BJ (cell line): ENCODE measurements around the gene LSM14B. TPM values are rescaled to one million over a fixed set of nuclear protein-coding genes. Genes with fewer than 3 reads are reported as not detected.
A peak's percentile ranks its signal among the peaks of the same experiment; 100 is the strongest.

Experiments
- CTCF ChIA-PET: fragments of 350-600 bp; formaldehyde crosslinking; extraction: SDS; loops from one replicate; lab custom pipeline; 2021; ENCODE audit warnings: antibody characterized with exemption, inconsistent platforms; lab: Yijun Ruan, JAX
- POLR2A ChIA-PET: fragments of 300-600 bp; sonication (Branson Sonifier 250); formaldehyde crosslinking; extraction: SDS; loops from one replicate; lab custom pipeline; 2021; ENCODE audit warnings: antibody characterized with exemption; lab: Charles Lee
- DNase-seq: peaks from one replicate; pipeline ENCODE4 v3.0.0-alpha.2; 2011; ENCODE audit warnings: low read depth
- H3K27me3 ChIP-seq: 2 replicates; pipeline ENCODE4 v1.6.0; 2011; ENCODE audit warnings: low read length; ENCODE audit not compliant: control insufficient read depth, insufficient read depth
- H3K36me3 ChIP-seq: 2 replicates; pipeline ENCODE4 v1.5.1; 2011; ENCODE audit warnings: low read length; ENCODE audit not compliant: control insufficient read depth, insufficient read depth
- H3K4me3 ChIP-seq: 2 replicates; pipeline ENCODE4 v1.5.1; 2011; ENCODE audit warnings: low read depth, mild to moderate bottlenecking, control low read depth, low read length
- CTCF ChIP-seq: IDR thresholded peaks from 2 replicates; pipeline ENCODE4 v1.5.1; 2011; ENCODE audit warnings: low read depth, mild to moderate bottlenecking, control low read depth, inconsistent platforms, low read length, moderate library complexity; ENCODE audit not compliant: insufficient read depth
- polyA plus RNA-seq: library from polyadenylated mRNA; depleted of rRNA; stranded (reverse); fragments of >200 nt; gene quantifications from 2 replicates; pipeline ENCODE4 v1.2.3, GENCODE V29; 2011

Gene LSM14B
- polyA plus RNA-seq, 1 experiment, result 48.2 TPM

- Histone ChIP-seq H3K36me3 (peaks cover 33% of the 10 kb centered on the region), H3K4me3 (no peak overlapping the region), H3K27me3 (no peaks in the 10 kb centered on the region)
- TF ChIP-seq CTCF, result no peak
- ChIA-PET CTCF (interaction anchor here (3.2 kb wide), 1 partner anchor 114 kb away, joined by 12 read pairs; no protein-coding TSS in a partner anchor), POLR2A (no interaction called here)
- DNase-seq, result no peak
Observed at GRCh38 chr20:62139636-62140035, 17.4 kb downstream of the LSM14B start.

- POLR2A ChIA-PET, result no interaction called here
- no peak for TF ChIP-seq CTCF
- no peak for DNase-seq
- H3K36me3 ChIP-seq, result peaks cover 27% of the 10 kb centered on the region
- H3K4me3 ChIP-seq, result no peak overlapping the region
- CTCF ChIA-PET, result interaction anchor here (0.7 to 3.2 kb wide), 4 partner anchors 72 to 130 kb away, joined by 3 to 12 read pairs (median 8); no protein-coding TSS in a partner anchor
- no peaks in the 10 kb centered on the region for H3K27me3 ChIP-seq
Observed at GRCh38 chr20:62141043-62141396, 18.7 kb downstream of the LSM14B start.

GRCh38 chr20:62141397-62142251 is 19.3 kb downstream of the LSM14B start:
- CTCF ChIA-PET, result interaction anchor here (0.7 to 3.2 kb wide), 4 partner anchors 73 to 131 kb away, joined by 3 to 12 read pairs (median 8); no protein-coding TSS in a partner anchor
- POLR2A ChIA-PET, result no interaction called here
- DNase-seq, result no peak
- TF ChIP-seq CTCF, result peak; percentile 43
- peaks cover 25% of the 10 kb centered on the region for H3K36me3 ChIP-seq
- H3K27me3 ChIP-seq, result no peaks in the 10 kb centered on the region
- H3K4me3 ChIP-seq, result peak overlapping the region; percentile 69

GRCh38 chr20:62142252-62143080 is 20.2 kb downstream of the LSM14B start:
- no peak for TF ChIP-seq CTCF
- Histone ChIP-seq H3K27me3 (no peaks in the 10 kb centered on the region), H3K36me3 (peaks cover 22% of the 10 kb centered on the region), H3K4me3 (peak overlapping the region; percentile 69)
- no peak for DNase-seq
- ChIA-PET POLR2A (no interaction called here), CTCF (interaction anchor here (1.3 to 3.2 kb wide), 4 partner anchors 10 to 131 kb away, joined by 3 to 12 read pairs (median 8); no protein-coding TSS in a partner anchor)
